GM12872 (cell line): ENCODE data around the gene COQ9.

ENCODE experiments used
- TF ChIP-seq, protein P1 (sequence below): IDR thresholded peaks from 3 replicates; pipeline ENCODE4 v1.5.1; 2011; ENCODE audit warnings: low read depth, mild to moderate bottlenecking, low read length, moderate library complexity; ENCODE audit not compliant: insufficient read depth

Gene COQ9

DNA sequence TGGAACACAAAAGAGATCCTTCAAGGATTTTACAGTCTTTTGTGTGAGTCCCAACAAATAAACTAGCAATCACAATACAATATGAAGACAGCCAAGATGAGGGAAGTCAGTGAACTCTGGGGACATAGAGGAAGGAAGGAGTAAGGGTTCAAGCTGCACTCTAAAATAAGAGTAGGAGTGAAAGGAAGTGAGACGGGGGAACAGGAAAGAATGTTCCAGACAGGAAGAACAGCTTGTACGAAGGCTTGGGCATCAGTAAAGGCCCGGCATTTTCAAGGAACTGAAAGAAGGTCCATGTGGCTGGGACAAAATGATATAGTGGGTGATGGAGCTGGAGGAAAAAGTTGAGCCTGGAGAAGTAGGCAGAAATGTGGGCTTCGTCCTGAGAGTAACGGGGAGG is 38.2 kb upstream of the COQ9 start:
- TF ChIP-seq, protein P1, sequence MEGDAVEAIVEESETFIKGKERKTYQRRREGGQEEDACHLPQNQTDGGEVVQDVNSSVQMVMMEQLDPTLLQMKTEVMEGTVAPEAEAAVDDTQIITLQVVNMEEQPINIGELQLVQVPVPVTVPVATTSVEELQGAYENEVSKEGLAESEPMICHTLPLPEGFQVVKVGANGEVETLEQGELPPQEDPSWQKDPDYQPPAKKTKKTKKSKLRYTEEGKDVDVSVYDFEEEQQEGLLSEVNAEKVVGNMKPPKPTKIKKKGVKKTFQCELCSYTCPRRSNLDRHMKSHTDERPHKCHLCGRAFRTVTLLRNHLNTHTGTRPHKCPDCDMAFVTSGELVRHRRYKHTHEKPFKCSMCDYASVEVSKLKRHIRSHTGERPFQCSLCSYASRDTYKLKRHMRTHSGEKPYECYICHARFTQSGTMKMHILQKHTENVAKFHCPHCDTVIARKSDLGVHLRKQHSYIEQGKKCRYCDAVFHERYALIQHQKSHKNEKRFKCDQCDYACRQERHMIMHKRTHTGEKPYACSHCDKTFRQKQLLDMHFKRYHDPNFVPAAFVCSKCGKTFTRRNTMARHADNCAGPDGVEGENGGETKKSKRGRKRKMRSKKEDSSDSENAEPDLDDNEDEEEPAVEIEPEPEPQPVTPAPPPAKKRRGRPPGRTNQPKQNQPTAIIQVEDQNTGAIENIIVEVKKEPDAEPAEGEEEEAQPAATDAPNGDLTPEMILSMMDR = no peak

DNA sequence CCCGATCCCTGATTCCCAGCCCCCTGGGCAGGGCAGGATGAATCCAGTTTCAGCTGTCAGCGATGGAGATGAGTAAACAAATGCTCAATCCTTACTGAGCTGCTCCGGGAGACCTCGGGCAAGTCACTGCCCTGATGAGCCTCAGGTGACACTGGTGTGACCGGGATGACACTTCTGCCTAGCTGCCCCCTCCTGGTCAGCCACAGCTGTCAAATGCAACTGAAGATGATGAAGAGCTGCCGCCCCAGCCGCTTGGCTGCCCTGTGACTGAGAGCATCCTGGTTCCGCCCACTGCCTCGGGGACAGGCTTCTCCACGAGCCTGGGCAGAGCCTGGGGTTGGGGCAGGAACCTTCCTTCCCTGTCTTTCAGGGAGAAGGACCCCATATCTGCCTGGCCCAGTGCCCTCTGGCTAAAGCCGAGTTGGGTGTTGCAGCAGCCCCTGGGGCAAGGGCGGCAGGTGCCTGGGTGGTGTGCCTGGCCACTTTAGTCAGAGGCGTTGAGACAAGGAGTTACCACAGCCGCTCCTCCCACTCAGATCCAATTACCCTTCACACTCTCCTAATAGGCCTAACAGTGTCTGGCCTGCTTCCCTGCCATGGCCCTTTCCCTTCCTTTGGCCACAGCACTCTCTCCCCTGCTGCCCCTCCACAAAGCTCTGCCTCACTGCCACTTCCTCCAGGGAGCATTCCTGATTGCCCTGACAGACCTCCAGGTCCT is 37.2 kb upstream of the COQ9 start:
- TF ChIP-seq, protein P1 = no peak

DNA sequence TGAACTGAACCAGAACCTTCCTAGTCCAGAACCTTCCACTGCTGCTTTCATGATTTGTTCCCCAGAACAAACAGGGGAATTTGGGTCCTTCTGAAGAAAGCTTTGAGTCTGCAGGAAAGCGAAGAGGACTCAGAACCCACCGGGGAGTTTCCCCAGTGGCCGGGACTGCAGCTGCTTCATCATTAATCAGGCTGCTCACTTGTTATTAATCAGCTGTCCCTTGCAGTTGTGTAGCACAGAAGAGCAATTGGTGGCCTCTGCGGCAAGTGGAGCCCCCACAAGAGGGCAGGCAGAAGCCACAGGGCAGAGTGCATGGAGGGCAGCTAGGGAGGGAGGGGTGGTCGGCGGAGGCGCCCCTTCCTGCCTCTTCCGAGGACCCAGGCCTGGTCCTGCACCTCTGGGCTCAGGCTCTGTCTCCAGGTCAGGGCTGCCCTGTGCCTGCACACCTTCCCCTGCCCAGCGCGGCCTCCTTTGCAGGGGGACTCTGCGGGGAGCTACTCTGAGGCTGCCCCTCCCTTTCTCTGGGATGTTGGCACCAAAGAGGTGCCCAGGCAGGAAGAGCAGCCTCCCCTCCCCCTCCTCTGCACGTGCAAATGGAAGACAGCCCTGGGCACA is 35.8 kb upstream of the COQ9 start:
- TF ChIP-seq, protein P1 = no peak

DNA sequence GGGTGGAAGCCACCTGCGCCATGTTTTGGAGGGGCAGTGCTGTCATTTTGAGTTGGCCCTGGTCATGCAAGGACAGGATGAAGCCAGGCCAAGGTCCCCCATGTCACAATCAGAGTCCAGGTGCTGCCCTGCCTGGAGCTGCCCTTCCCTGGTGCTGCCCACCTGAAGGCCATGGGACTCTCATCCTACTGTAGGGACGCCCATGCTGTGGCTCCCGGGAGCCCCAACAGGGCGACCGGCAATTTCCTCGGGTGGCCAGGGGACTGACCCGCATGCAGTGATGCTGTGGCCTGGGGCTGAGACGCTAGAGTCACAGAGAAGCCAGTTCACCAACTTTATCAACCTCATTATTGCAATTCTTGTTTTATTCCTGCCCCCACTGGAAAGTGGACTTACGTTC is 34.7 kb upstream of the COQ9 start:
- TF ChIP-seq, protein P1 = no peak

DNA sequence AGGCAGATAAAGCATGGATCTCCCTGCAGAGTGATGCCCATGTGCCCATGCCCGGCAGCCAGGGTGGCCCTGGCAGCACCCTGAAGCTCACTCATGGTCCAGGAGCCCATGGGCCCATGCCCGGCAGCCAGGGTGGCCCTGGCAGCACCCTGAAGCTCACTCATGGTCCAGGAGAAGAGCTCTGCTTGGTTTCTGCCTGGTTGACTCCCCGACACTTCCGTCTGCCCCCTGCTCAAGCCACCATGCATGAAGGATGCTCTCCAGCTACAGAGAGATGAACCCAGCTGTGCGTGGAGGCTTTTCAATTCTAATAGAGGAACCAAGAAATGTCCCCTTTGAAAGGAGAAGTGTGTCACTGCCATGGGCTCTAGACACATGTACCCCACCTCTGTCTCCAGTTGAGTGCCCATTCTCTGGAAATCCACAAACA is 34.0 kb upstream of the COQ9 start:
- TF ChIP-seq, protein P1 = no peak

DNA sequence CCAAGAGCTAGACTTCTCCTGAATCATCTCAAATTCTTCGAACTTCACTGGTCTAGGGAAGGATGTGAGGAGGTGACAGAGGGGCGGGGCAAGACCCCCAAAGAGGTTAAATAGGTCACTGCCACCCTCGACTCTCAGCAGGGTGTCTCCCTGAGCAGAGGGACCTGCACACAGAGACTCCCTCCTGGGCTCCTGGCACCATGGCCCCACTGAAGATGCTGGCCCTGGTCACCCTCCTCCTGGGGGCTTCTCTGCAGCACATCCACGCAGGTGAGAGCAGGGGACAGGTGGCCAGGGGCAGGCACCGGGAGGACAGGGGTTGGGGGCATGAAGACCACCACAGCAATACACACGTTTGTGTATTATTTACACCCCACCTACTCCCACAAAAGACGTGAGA is 33.5 kb upstream of the COQ9 start:
- TF ChIP-seq, protein P1 = no peak

DNA sequence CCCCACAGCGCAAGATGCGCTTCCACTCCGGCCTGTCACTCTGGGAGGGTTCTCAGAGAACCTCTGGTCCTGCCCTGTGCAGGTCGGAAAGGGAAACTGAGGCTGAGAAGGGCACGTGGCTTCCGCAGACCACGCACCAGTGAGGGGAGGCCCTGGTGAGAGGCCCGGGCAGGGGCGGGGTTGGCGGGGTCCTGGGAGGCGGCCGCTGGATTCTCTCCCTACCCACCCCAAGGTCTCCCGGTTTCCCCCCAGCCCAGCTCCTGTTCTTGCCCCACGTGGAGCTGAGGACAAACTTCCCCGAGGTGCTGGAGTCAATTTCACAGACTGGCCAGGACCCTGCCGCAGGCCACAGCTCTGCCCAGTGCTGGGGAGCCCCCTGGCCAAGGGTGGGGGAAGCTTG is 31.2 kb upstream of the COQ9 start:
- TF ChIP-seq, protein P1 = no peak
